Fibroblast of mammary gland (primary cell): ENCODE measurements around the gene DSC3.

Experiments used
- DNase-seq: peaks from one replicate; pipeline ENCODE4 v3.0.0-alpha.2; 2010; ENCODE audit warnings: low read depth
- H3K4me3 ChIP-seq: 2 replicates; pipeline ENCODE4 v1.5.1; 2011; ENCODE audit warnings: low read depth, mild to moderate bottlenecking, low read length, moderate library complexity; ENCODE audit not compliant: control insufficient read depth
- TF ChIP-seq, protein P1 (sequence below): conservative IDR thresholded peaks from 2 replicates; pipeline ENCODE4 v1.5.1; 2011; ENCODE audit warnings: low read depth, low read length, inconsistent platforms; ENCODE audit not compliant: control insufficient read depth, insufficient read depth

Gene DSC3

DNA sequence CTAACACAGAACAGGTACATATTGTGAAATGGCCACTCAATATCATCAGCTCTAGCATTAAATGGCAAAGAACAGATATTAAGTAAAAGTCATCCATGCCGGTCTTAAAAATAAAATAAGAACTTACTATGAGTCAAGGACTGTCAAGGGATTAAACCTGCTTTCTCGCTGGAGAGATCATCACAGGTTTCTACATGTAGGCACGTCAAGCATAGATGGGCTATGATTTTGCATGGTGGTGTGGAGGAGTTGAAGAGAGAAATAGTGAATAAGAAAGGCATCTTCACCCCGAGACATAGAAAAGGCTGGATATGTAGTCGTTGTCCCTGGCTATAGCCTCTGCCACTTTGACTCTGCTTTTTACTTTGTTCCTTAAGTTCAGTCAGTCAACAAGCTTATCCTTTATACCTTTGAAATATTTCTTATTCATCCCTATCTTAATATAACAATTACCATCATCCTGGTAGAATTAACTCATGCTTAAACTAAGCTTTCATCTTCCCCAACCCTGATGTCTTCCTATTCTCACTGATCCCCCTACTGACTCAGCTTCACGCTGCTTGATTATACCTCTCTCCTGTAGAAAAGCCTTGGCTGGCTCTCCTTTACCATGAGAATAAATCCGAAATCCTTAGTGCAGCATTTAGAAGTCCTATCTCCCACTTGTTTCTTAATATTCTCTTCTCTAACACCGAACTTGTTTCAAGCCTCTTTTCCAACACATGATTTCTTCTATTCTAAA lies 42.5 kb downstream of the DSC3 start:
- DNase-seq: no peak
- no peak overlapping the region for H3K4me3 ChIP-seq
- TF ChIP-seq, protein P1, sequence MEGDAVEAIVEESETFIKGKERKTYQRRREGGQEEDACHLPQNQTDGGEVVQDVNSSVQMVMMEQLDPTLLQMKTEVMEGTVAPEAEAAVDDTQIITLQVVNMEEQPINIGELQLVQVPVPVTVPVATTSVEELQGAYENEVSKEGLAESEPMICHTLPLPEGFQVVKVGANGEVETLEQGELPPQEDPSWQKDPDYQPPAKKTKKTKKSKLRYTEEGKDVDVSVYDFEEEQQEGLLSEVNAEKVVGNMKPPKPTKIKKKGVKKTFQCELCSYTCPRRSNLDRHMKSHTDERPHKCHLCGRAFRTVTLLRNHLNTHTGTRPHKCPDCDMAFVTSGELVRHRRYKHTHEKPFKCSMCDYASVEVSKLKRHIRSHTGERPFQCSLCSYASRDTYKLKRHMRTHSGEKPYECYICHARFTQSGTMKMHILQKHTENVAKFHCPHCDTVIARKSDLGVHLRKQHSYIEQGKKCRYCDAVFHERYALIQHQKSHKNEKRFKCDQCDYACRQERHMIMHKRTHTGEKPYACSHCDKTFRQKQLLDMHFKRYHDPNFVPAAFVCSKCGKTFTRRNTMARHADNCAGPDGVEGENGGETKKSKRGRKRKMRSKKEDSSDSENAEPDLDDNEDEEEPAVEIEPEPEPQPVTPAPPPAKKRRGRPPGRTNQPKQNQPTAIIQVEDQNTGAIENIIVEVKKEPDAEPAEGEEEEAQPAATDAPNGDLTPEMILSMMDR: no peak

DNA sequence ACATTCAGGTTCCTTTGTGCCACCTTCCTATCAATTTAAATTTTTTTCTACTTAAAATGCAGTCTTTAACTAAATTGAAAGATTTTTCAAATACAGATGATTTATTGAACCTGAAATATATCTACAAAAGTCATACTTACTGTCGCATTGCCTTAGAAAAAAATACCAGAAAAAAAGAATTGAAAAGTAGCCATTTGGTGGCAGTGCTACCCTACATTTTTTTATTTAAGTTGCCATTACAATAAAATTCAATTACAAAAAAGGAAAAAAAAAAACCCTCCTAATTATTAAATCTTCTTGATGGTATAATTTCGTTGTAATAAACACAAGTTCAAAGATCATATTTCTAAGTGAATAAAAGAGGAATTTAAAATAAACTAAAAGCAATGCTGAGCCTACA lies 43.4 kb downstream of the DSC3 start:
- H3K4me3 ChIP-seq: no peak overlapping the region
- TF ChIP-seq, protein P1: no peak
- DNase-seq: no peak

DNA sequence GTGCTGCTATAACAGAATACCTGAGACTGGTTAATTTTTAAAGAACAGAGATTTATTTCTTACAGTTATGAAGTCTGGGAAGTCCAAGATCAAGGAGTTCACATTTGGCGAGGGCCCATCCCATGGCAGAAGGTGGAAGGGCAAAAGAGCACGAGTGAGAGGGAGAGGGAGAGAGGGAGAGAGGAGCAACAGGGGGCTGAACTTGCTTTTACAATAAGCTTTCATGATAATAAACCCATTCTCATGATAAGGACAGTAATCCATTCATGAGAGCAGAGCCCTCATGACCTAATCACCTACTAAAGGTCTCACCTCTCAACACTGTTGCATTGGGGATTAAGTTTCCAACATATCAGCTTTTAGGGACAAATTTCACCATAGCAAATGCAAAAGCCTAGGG lies 45.3 kb downstream of the DSC3 start:
- H3K4me3 ChIP-seq: no peak overlapping the region
- no peak for DNase-seq
- TF ChIP-seq, protein P1: no peak

DNA sequence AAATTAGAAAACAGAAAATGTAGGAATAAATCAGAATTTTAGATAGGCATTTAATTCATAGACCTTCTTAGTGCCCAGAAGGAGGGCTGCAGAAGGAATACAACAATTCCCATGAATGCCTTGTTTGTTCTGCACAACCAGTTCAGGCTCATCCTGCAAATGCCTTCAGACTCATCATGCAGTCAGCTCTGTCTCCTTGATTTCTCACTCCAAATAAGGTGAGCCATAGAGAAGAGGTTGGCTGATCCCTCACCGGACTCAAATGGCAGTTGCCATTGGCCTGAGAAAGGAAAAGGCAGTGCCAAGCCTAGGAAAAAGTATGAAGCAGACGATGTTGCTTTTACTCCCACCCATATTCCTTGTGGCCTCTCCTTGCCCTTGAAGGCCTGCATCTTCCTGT lies 50.3 kb downstream of the DSC3 start:
- TF ChIP-seq, protein P1: no peak
- H3K4me3 ChIP-seq: no peak overlapping the region
- DNase-seq: no peak

DNA sequence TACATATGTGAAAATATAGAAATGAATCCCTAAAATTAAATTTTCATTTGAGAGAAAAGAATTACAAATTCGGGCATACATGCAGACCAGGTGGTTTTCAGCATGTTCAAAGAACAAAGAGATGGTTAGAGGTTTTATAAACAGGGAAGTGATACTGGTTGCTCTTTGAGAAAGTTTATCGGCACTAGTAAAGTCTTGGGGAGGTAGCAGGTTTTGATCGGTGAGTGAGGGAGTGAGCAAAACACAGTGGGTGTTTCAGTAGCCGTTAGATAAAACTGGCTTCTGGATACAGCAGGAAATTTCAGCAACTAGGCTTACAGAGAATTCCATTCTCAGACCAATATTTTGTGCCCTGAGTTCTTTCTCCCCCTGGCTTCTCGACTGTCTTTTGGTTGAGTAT lies 51.1 kb downstream of the DSC3 start:
- no peak for DNase-seq

DNA sequence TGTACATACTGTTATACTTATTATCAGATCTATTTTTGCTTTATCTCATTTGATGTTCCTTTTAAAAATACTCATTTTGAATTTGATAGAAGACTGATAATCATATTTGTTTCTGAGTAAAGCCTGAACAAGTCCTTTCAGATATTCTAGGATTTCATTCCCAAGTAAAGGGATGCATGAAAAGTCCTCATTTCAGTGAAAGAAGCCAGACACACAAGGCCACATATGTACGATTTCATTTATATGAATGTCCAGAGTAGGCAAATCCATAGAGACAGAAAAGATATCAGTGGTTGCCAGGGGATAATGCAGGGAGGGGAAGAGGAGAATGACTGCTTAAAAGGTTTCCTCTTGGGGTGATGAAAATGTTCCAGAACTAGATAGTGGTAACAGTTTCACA lies 53.4 kb downstream of the DSC3 start:
- no peak overlapping the region for H3K4me3 ChIP-seq
- TF ChIP-seq, protein P1: no peak

More for the DNA sequence above, 51.1 kb downstream of the DSC3 start:
- TF ChIP-seq, protein P1: no peak
- no peak overlapping the region for H3K4me3 ChIP-seq

More for the DNA sequence above, 53.4 kb downstream of the DSC3 start:
- DNase-seq: no peak
